Astrocyte (in vitro differentiated cells and primary cell): ENCODE data around the gene ANKRD45. TPM values are rescaled to one million over a fixed set of nuclear protein-coding genes. Genes with fewer than 3 reads are reported as not detected.
"Not testable (repeated sequence)": the region's sequence is repeated elsewhere in the genome, so short reads cannot be mapped to it uniquely, and the experiment has no call there.

Experiments used
- DNase-seq: peaks from one replicate; pipeline ENCODE4 v3.0.0-alpha.2; 2010; ENCODE audit warnings: low read depth
- FAIRE-seq: peaks from 2 replicates; lab custom pipeline; 2011; peaks lifted over from hg19 to GRCh38; lab: Jason Lieb, UNC
- H2AFZ ChIP-seq: 2 replicates; pipeline ENCODE4 v1.6.0; 2012; ENCODE audit warnings: low read depth, low read length, inconsistent platforms
- H3K27ac ChIP-seq: 2 replicates; pipeline ENCODE4 v1.5.1; 2011; ENCODE audit warnings: low read depth, low read length, inconsistent platforms
- H3K27me3 ChIP-seq: 2 replicates; pipeline ENCODE4 v1.6.0; 2011; ENCODE audit warnings: low read length, inconsistent platforms; ENCODE audit not compliant: insufficient read depth
- H3K36me3 ChIP-seq: 2 replicates; pipeline ENCODE4 v1.5.1; 2011; ENCODE audit warnings: low read length, inconsistent platforms; ENCODE audit not compliant: insufficient read depth
- H3K4me1 ChIP-seq: 2 replicates; pipeline ENCODE4 v1.5.1; 2011; ENCODE audit warnings: low read length, inconsistent platforms; ENCODE audit not compliant: insufficient read depth
- H3K4me2 ChIP-seq: 2 replicates; pipeline ENCODE4 v1.6.0; 2012; ENCODE audit warnings: low read length, inconsistent platforms
- H3K4me3 ChIP-seq: 2 replicates; pipeline ENCODE4 v1.5.1; 2011; ENCODE audit warnings: low read depth, mild to moderate bottlenecking, low read length, inconsistent platforms; ENCODE audit not compliant: insufficient read depth
- H3K79me2 ChIP-seq: 2 replicates; pipeline ENCODE4 v1.6.0; 2012; ENCODE audit warnings: mild to moderate bottlenecking, low read length, inconsistent platforms; ENCODE audit not compliant: insufficient read depth
- H3K9ac ChIP-seq: 2 replicates; pipeline ENCODE4 v1.6.0; 2012; ENCODE audit warnings: mild to moderate bottlenecking, low read length, inconsistent platforms
- H3K9me3 ChIP-seq: 2 replicates; pipeline ENCODE4 v1.5.1; 2012; ENCODE audit warnings: low read depth, mild to moderate bottlenecking, low read length, inconsistent platforms; ENCODE audit not compliant: insufficient read depth
- H4K20me1 ChIP-seq: 2 replicates; pipeline ENCODE4 v1.6.0; 2012; ENCODE audit warnings: low read length, inconsistent platforms; ENCODE audit not compliant: insufficient read depth
- H3K27ac Mint-ChIP-seq: one replicate; pipeline ENCODE4 v1.8.0; 2021; ENCODE audit warnings: mild to moderate bottlenecking, mixed read lengths; ENCODE audit not compliant: unreplicated experiment
- H3K27me3 Mint-ChIP-seq: one replicate; pipeline ENCODE4 v1.8.0; 2021; ENCODE audit warnings: low read depth, mixed read lengths; ENCODE audit not compliant: unreplicated experiment
- H3K36me3 Mint-ChIP-seq: one replicate; pipeline ENCODE4 v1.8.0; 2021; ENCODE audit warnings: low read depth, mixed read lengths; ENCODE audit not compliant: unreplicated experiment
- H3K4me1 Mint-ChIP-seq: one replicate; pipeline ENCODE4 v1.8.0; 2021; ENCODE audit warnings: low read depth, mixed read lengths; ENCODE audit not compliant: unreplicated experiment
- H3K4me3 Mint-ChIP-seq: one replicate; pipeline ENCODE4 v1.8.0; 2021; ENCODE audit warnings: mild to moderate bottlenecking, moderate library complexity, mixed read lengths; ENCODE audit not compliant: unreplicated experiment
- H3K9me3 Mint-ChIP-seq: one replicate; pipeline ENCODE4 v1.8.0; 2021; ENCODE audit warnings: mild to moderate bottlenecking, mixed read lengths; ENCODE audit not compliant: unreplicated experiment
- CTCF ChIP-seq: IDR thresholded peaks from 2 replicates; pipeline ENCODE4 v1.5.1; 2011; ENCODE audit warnings: low read depth, mild to moderate bottlenecking, inconsistent platforms, low read length, moderate library complexity; ENCODE audit not compliant: insufficient read depth
- EZH2 ChIP-seq: IDR thresholded peaks from 2 replicates; pipeline ENCODE4 v1.6.1; 2012; ENCODE audit warnings: mild to moderate bottlenecking, low read length, inconsistent platforms; ENCODE audit not compliant: insufficient read depth
- total RNA-seq: library from RNA; stranded (reverse); gene quantifications from 2 replicates; pipeline ENCODE4 v1.2.1, GENCODE V29; 2021

The ANKRD45 gene
- total RNA-seq, 1 donor from 2014 or later, result 1.4 TPM

GRCh38 chr1:173596097-173596825, 73.4 kb downstream of the ANKRD45 start:
- no peak for FAIRE-seq
- Histone ChIP-seq H3K27me3 (no peaks in the 10 kb centered on the region), H4K20me1 (no peaks in the 10 kb centered on the region), H2AFZ (no peak overlapping the region), H3K9ac (no peak overlapping the region), H3K4me3 (no peak overlapping the region), H3K79me2 (no peaks in the 10 kb centered on the region), H3K4me2 (no peak overlapping the region), H3K36me3 (no peaks in the 10 kb centered on the region), H3K27ac (no peak overlapping the region), H3K4me1 (no peaks in the 10 kb centered on the region), H3K9me3 (no peaks in the 10 kb centered on the region)
- Mint-ChIP-seq H3K27ac (no peak overlapping the region), H3K27me3 (no peaks in the 10 kb centered on the region), H3K4me3 (no peak overlapping the region), H3K4me1 (no peaks in the 10 kb centered on the region), H3K36me3 (no peaks in the 10 kb centered on the region), H3K9me3 (no peaks in the 10 kb centered on the region)
- TF ChIP-seq EZH2, result no peak
- TF ChIP-seq CTCF, result no peak
- no peak for DNase-seq

GRCh38 chr1:173591138-173591537, 78.5 kb downstream of the ANKRD45 start:
- not testable (repeated sequence) for H3K36me3 Mint-ChIP-seq

GRCh38 chr1:173590557-173590956, 79.1 kb downstream of the ANKRD45 start:
- no peak overlapping the region for H3K27ac ChIP-seq
- H3K9ac ChIP-seq, result no peak overlapping the region
- Mint-ChIP-seq H3K27me3 (no peaks in the 10 kb centered on the region), H3K4me3 (no peak overlapping the region), H3K27ac (no peak overlapping the region), H3K4me1 (no peaks in the 10 kb centered on the region), H3K9me3 (peaks cover 3% of the 10 kb centered on the region), H3K36me3 (no peaks in the 10 kb centered on the region)
- no peak overlapping the region for H3K4me3 ChIP-seq
- no peak overlapping the region for H2AFZ ChIP-seq
- no peaks in the 10 kb centered on the region for H3K4me1 ChIP-seq
- no peaks in the 10 kb centered on the region for H4K20me1 ChIP-seq
- no peaks in the 10 kb centered on the region for H3K27me3 ChIP-seq
- H3K4me2 ChIP-seq, result no peak overlapping the region
- H3K9me3 ChIP-seq, result no peaks in the 10 kb centered on the region
- H3K79me2 ChIP-seq, result no peaks in the 10 kb centered on the region
- DNase-seq, result no peak
- no peaks in the 10 kb centered on the region for H3K36me3 ChIP-seq
- FAIRE-seq, result no peak
- TF ChIP-seq EZH2, result no peak
- TF ChIP-seq CTCF, result no peak

More at GRCh38 chr1:173591138-173591537, 78.5 kb downstream of the ANKRD45 start:
- not testable (repeated sequence) for FAIRE-seq, H3K27ac ChIP-seq, DNase-seq, H3K79me2 ChIP-seq, H2AFZ ChIP-seq, H3K27me3 ChIP-seq, H4K20me1 ChIP-seq, H3K4me1 Mint-ChIP-seq, H3K9me3 ChIP-seq, H3K36me3 ChIP-seq, H3K4me3 ChIP-seq, H3K9me3 Mint-ChIP-seq, H3K4me2 ChIP-seq, H3K27ac Mint-ChIP-seq, H3K27me3 Mint-ChIP-seq, H3K4me1 ChIP-seq, H3K9ac ChIP-seq, H3K4me3 Mint-ChIP-seq
